Measurements from ENCODE around the gene CEP72.
A peak's percentile ranks its signal among the peaks of the same experiment; 100 is the strongest.
"Not testable (repeated sequence)": the region's sequence is repeated elsewhere in the genome, so short reads cannot be mapped to it uniquely, and the experiment has no call there.

The CEP72 gene

GRCh38 chr5:600886-601541 is 11.1 kb upstream of the CEP72 start:
- DNase-seq = no peak

DNA sequence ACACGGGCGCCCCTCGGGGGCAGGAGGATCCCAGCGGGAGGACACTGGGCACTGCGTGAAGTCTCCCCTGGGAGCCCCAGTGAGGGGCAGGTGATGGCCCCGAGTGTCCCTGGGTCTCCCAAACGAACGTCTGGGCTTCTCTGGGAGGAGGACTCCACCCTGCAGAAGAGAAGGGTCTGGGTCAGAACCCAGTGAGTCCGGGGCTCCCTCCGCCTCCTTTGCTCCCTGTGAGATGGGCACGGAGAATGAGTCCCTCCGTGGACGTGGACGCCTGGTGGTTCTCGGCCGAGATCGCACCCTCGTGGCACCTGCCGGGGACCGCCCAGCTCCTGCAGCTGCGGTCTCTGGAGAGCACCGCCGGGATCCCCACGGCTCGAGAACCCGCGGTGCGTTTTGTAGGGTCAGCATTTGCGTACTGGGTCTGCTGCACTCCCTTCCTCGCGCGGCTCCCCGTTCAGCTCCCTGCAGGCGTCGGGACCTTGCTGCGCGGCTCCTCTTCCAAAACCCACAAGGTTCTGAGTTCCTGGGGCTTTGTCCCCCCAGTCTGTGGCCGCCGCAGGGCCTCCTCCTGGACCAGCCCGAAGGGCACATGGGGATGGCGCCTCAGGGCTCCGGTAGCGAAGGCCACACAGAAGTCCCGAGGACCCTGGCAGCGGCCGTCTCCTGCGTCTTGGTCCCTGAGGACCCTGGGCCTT is 10.2 kb upstream of the CEP72 start:
- no peak for DNase-seq

DNA sequence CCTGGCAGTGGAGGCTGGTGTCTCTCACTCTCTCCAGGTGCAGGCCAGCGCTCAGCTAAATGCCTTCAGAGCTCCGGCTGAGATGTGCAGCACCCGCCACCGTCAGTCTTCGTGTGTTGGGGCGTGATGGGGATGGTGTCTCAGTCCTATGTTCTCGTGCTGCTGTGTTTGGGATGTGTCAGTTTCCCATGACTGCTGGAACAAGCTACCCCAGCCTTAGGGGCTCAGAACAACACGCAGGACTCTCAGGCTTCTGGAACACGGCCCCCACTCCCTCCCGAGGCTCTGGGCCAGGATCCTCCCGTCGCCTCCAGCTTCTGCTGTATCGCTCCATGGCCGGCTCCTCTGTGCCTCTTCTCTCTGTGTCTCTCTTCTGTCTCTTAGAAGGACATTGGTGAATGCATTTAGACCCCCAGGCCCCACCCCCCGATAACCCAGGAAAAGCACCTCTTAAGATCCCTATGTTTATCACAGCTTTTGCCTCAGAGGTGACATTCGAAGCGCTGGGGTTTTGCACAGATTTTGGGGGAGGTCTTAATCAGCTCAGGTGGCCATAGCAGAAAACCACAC is 9.6 kb upstream of the CEP72 start:
- no peak for DNase-seq

GRCh38 chr5:603081-603998 is 8.8 kb upstream of the CEP72 start:
- no peak for DNase-seq

- DNase-seq = no peak
Measured at GRCh38 chr5:604391-604831, 7.7 kb upstream of the CEP72 start.

- DNase-seq = not testable (repeated sequence)
Measured at GRCh38 chr5:605090-605489, 7.0 kb upstream of the CEP72 start.

GRCh38 chr5:606061-606460 is 6.1 kb upstream of the CEP72 start:
- no peak for DNase-seq

DNA sequence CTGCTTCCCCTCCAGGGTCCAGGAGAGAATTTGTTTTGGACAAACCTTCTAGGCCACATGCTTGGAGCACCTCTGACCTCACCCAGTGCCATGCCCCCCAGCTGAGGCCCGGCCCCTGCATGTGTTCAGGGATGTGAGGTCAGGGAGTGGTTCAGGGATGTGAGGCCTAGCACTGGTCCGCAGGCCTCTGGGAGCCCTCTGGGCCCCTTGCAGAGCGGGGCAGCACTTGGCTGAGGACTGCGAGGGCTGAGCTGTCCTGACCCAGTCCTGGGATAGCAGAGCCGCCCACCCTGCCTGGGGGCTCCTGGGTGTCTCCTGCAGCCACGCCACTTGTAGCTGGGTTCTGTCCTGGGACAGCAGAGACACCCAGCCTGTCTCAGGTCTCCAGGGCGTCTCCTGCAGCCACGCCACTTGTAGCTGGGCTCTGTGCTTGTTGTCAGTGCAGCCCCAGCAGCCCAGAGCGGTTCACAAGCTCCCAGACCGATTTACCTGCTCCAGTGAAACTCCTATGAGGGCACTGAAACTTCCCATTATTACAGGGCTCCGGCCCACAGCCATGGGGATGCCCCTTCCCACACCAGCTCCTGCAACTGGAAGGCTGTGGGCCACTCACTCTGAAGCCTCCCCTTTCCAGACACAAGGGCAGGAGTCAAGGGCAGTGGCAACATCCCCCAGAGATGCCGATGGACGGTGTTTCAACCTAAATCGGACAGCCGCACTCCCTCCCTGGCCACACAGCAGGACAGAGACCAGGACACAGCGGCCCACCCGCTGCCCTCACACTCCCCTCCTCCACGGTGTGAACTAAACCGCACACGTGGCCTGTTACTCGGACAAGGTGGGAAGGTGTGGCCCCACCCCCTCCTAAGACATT is 5.4 kb upstream of the CEP72 start:
- no peak for DNase-seq

DNA sequence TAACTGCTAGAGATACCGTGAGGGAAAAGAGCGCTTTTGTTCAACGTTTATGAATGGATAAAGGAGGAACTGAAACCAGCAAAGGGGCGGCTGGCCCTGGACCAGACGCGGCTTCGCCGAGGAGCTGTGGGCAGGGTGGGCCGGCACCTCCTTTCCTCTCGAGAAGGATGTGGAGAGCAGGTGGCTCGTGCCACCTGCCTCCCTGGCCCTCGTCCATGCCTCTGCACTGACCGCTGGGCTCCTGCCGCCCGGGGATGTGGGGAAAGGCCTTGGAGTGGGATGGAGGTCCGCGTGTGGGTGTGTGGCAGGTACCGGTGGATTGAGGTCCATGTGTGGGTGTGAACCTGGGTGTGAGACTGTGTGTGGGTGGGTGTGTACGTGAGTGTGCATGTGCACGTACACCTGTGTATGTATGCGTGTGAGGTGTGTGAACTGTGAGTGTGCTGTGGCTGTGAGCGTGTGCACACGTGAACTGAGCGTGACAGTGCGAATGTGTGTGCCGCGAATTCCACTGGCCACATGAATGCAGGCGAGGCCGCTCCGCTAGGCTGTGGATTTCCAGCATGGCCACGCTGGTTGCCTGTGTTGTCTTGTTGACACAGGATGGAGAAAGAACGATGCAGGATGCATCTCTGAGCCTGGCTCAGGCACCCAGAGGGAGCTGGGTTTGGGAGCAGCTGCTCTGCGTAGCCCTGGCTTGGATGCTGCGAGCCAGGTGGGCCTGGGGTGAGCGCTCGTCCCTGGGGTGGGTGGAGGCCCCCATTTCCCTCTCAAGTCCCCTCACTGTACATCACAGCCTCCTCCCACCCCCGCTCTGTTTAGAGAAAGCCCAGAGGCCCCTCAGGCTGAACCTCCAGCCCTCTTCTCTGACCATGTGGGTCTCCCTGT is 4.4 kb upstream of the CEP72 start:
- peak; percentile 40 for DNase-seq

- DNase-seq = no peak
Measured at GRCh38 chr5:608429-609370, 3.4 kb upstream of the CEP72 start.

DNA sequence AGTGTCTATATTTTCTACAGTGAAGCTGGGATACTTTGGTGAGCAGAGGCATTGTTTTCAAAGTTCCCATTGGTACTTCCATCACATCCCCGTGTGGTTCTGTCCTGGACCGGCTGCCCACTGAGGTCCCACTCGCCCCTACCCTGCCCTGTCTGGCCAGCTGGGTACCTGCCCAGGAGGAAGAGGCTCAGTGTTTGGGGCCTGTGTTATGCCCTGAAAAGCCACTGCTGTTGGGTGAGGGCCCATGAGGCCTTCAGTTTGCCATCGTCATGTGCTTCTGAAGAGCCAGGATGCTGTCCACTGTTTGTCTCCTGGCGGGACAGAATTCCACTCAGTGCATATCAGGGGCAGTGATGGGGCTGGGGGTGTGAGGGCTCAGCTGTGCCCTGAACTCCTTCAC is 2.6 kb upstream of the CEP72 start:
- no peak for DNase-seq

DNA sequence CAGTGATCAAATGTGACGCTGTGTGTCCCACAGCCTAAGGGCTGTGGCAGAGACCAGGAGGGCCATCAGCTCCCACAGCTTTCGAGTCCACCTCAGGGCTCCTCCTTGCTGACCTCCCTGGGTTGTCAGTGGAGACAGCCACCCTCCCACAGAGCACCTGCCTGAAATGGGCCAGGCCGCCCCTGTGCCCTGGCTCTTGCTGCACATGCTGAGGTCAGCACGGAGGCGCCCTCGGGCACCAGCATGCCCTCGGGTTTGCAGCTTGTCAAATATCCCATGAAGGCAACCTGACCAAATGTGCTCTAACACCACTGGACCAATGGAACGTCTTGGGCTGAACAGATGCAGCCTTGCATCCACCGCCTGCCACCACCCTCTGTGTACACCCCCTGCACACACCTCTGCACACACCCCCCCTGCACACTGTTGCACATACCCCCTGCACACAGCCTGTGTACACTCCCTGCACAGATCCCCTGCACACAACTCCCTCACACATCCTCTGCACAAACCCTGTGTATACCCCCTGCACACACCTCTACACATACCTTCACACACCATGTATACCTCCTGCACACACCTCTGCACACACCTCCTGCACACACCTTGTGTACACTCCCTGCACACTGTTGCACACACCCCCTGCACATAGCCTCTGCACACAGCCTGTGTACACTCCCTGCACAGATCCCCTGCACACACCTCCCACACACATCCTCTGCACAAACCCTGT is 2.0 kb upstream of the CEP72 start:
- no peak for DNase-seq

GRCh38 chr5:610744-611730 is 1.1 kb upstream of the CEP72 start:
- no peak for DNase-seq

GRCh38 chr5:612498-613424 is 621 bp downstream of the CEP72 start:
- no peak for DNase-seq

DNA sequence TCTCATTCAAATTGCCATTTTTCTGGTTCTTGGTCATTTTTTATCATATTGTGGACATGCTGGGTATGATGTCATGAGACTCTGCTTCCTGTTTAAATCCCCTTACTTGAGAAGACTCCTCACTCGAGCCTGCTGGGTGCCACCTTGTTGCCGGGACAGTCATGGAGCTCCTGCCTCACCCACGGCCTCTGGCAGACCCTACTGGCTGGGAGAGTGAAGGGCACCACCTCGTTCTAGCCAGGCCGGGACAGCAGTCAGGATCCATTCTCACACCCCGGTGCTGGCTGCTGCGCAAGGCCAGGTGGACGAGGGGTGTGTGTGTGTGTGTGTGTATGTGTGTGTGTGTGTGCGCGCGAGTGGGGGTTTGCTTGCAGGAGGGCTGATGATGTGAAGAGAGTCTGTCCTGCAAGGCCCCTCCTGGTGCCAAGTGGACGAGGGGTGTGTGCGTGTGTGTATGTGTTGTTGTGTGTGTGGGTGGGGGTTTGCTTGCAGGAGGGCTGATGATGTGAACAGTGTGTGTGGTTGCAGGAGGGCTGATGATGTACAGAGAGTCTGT is 4.4 kb downstream of the CEP72 start:
- no peak for DNase-seq

GRCh38 chr5:617896-618295 is 5.8 kb downstream of the CEP72 start:
- DNase-seq = no peak

GRCh38 chr5:618450-618849 is 6.3 kb downstream of the CEP72 start:
- DNase-seq = no peak

All from inflammatory macrophage treated with lipopolysaccharide for 4 hours (primary cell).